H9 (cell line): ENCODE data around the gene PCDH9. TPM values are rescaled to one million over a fixed set of nuclear protein-coding genes. Genes with fewer than 3 reads are reported as not detected.

Experiments used
- DNase-seq: peaks from one replicate; pipeline ENCODE4 v3.0.0-alpha.2; 2017
- H2AFZ ChIP-seq: one replicate; pipeline ENCODE4 v1.6.1; 2013; ENCODE audit warnings: mild to moderate bottlenecking, low read length, control low read depth, moderate library complexity
- H2AK5ac ChIP-seq: 2 replicates; pipeline ENCODE4 v1.6.1; 2013; ENCODE audit warnings: low read length, control low read depth, mixed read lengths; ENCODE audit not compliant: insufficient read length
- H2BK120ac ChIP-seq: one replicate; pipeline ENCODE4 v1.6.1; 2013; ENCODE audit warnings: low read depth, mild to moderate bottlenecking, low read length, control low read depth, inconsistent platforms; ENCODE audit not compliant: poor library complexity, severe bottlenecking
- H2BK12ac ChIP-seq: 2 replicates; pipeline ENCODE4 v1.6.1; 2013; ENCODE audit warnings: low read length, control low read depth, mixed read lengths, low read depth; ENCODE audit not compliant: insufficient read length
- H2BK15ac ChIP-seq: 2 replicates; pipeline ENCODE4 v1.6.1; 2013; ENCODE audit warnings: low read depth, low read length, control low read depth
- H2BK20ac ChIP-seq: one replicate; pipeline ENCODE4 v1.6.1; 2013; ENCODE audit warnings: low read depth, mild to moderate bottlenecking, low read length, control low read depth, inconsistent platforms; ENCODE audit not compliant: poor library complexity, severe bottlenecking
- H2BK5ac ChIP-seq: 2 replicates; pipeline ENCODE4 v1.6.1; 2013; ENCODE audit warnings: low read length, control low read depth, mixed read lengths; ENCODE audit not compliant: insufficient read length
- H3K14ac ChIP-seq: 2 replicates; pipeline ENCODE4 v1.6.1; 2013; ENCODE audit warnings: low read length, control low read depth; ENCODE audit not compliant: insufficient read depth
- H3K18ac ChIP-seq: 2 replicates; pipeline ENCODE4 v1.6.1; 2013; ENCODE audit warnings: low read depth, mild to moderate bottlenecking, mixed read lengths, low read length, control low read depth; ENCODE audit not compliant: insufficient read length
- H3K23ac ChIP-seq: 2 replicates; pipeline ENCODE4 v1.6.1; 2013; ENCODE audit warnings: low read length, control low read depth, mixed read lengths, low read depth; ENCODE audit not compliant: insufficient read length
- H3K23me2 ChIP-seq: 2 replicates; pipeline ENCODE4 v1.6.1; 2013; ENCODE audit warnings: low read depth, mild to moderate bottlenecking, mixed read lengths, low read length, control low read depth; ENCODE audit not compliant: insufficient read length, poor library complexity, severe bottlenecking
- H3K27ac ChIP-seq: 2 replicates; pipeline ENCODE4 v1.5.1; 2013; ENCODE audit warnings: low read length, control low read depth, mixed read lengths, low read depth; ENCODE audit not compliant: insufficient read length
- H3K27me3 ChIP-seq: 2 replicates; pipeline ENCODE4 v1.6.1; 2013; ENCODE audit warnings: low read length, control low read depth, inconsistent platforms; ENCODE audit not compliant: insufficient read depth
- H3K4ac ChIP-seq: 2 replicates; pipeline ENCODE4 v1.6.1; 2013; ENCODE audit warnings: low read depth, mild to moderate bottlenecking, control low read depth, inconsistent platforms, low read length, moderate library complexity
- H3K4me1 ChIP-seq: 2 replicates; pipeline ENCODE4 v1.6.1; 2013; ENCODE audit warnings: low read length, control low read depth, inconsistent platforms; ENCODE audit not compliant: insufficient read depth
- H3K4me2 ChIP-seq: 2 replicates; pipeline ENCODE4 v1.6.1; 2013; ENCODE audit warnings: low read length, control low read depth, mixed read lengths; ENCODE audit not compliant: insufficient read length, insufficient read depth
- H3K56ac ChIP-seq: 2 replicates; pipeline ENCODE4 v1.6.1; 2013; ENCODE audit warnings: low read depth, mild to moderate bottlenecking, mixed read lengths, low read length, control low read depth; ENCODE audit not compliant: insufficient read length
- H3K79me1 ChIP-seq: 2 replicates; pipeline ENCODE4 v1.6.1; 2013; ENCODE audit warnings: low read depth, mild to moderate bottlenecking, moderate library complexity, low read length, control low read depth, inconsistent platforms; ENCODE audit not compliant: insufficient read depth, poor library complexity, severe bottlenecking
- H3K79me2 ChIP-seq: 2 replicates; pipeline ENCODE4 v1.6.1; 2013; ENCODE audit warnings: low read length, control low read depth, inconsistent platforms; ENCODE audit not compliant: insufficient read depth
- H3K9ac ChIP-seq: 2 replicates; pipeline ENCODE4 v1.6.1; 2013; ENCODE audit warnings: low read length, control low read depth, mixed read lengths; ENCODE audit not compliant: insufficient read length; ENCODE audit errors: extremely low read depth
- H3K9me3 ChIP-seq: one replicate; pipeline ENCODE4 v1.6.1; 2013; ENCODE audit warnings: low read depth, low read length, inconsistent platforms; ENCODE audit not compliant: control insufficient read depth
- H3T11ph ChIP-seq: one replicate; pipeline ENCODE4 v1.6.1; 2013; ENCODE audit warnings: mild to moderate bottlenecking, low read length, control low read depth, inconsistent platforms
- H4K20me1 ChIP-seq: one replicate; pipeline ENCODE4 v1.6.1; 2013; ENCODE audit not compliant: control insufficient read depth, insufficient read length, insufficient read depth
- H4K5ac ChIP-seq: 2 replicates; pipeline ENCODE4 v1.6.1; 2013; ENCODE audit warnings: low read depth, mild to moderate bottlenecking, mixed read lengths, low read length, control low read depth; ENCODE audit not compliant: insufficient read length
- H4K8ac ChIP-seq: replicated peaks from 2 replicates; pipeline ENCODE4 v1.6.1; 2013; ENCODE audit warnings: low read length, control low read depth, mixed read lengths, low read depth; ENCODE audit not compliant: insufficient read length
- H4K91ac ChIP-seq: 2 replicates; pipeline ENCODE4 v1.6.1; 2013; ENCODE audit warnings: low read depth, mild to moderate bottlenecking, moderate library complexity, mixed read lengths, low read length, control low read depth; ENCODE audit not compliant: insufficient read length
- H3K27ac Mint-ChIP-seq, 3 experiments: 2 replicates in 2 of 3; 3 replicates in 1 of 3; pipeline ENCODE4 v1.8.0; 2020 to 2021; ENCODE audit warnings: mixed read lengths in 3 of 3, mild to moderate bottlenecking in 1 of 3, moderate library complexity in 1 of 3
- H3K27me3 Mint-ChIP-seq: 2 replicates; pipeline ENCODE4 v1.8.0; 2021; ENCODE audit warnings: low read depth, mild to moderate bottlenecking, moderate library complexity, mixed read lengths
- H3K36me3 Mint-ChIP-seq, 3 experiments: 2 replicates in 2 of 3; 3 replicates in 1 of 3; pipeline ENCODE4 v1.8.0; 2020 to 2021; ENCODE audit warnings: low read depth in 3 of 3, mixed read lengths in 3 of 3; ENCODE audit not compliant: insufficient read depth in 1 of 3
- H3K4me1 Mint-ChIP-seq, 2 experiments: 2 replicates each; pipeline ENCODE4 v1.8.0; 2020; ENCODE audit warnings: mixed read lengths in 2 of 2
- H3K4me3 Mint-ChIP-seq, 2 experiments: 2 replicates in 1 of 2; 3 replicates in 1 of 2; pipeline ENCODE4 v1.8.0; 2020 to 2021; ENCODE audit warnings: mild to moderate bottlenecking in 2 of 2, mixed read lengths in 2 of 2, moderate library complexity in 1 of 2
- H3K9me3 Mint-ChIP-seq, 2 experiments: 2 replicates in 1 of 2; 3 replicates in 1 of 2; pipeline ENCODE4 v1.8.0; 2020; ENCODE audit warnings: mild to moderate bottlenecking in 2 of 2, mixed read lengths in 2 of 2, moderate library complexity in 1 of 2
- WGBS: extraction: QIAGEN DNeasy Blood & Tissue Kit; methylation state at CpG from one replicate; pipeline ENCODE4 v1.1.7; 2013; ENCODE audit warnings: missing lambda C conversion rate, low lambda C conversion rate, mixed read lengths; ENCODE audit not compliant: insufficient read length; ENCODE audit errors: extremely low coverage; 5-methylcytosine and 5-hydroxymethylcytosine counted together
- total RNA-seq: library from RNA; stranded (reverse); gene quantifications from 2 replicates; pipeline ENCODE4 v1.2.1, GENCODE V29; 2021
- TF ChIP-seq, protein P1 (sequence below): fragments of 200-600 bp; sonication (generic); conservative IDR thresholded peaks from 3 replicates; pipeline ENCODE4 v1.8.0; 2021; ENCODE audit warnings: antibody characterized with exemption, mild to moderate bottlenecking

PCDH9 gene
- total RNA-seq, 1 experiment from 2014 or later: 0.11 TPM

DNA sequence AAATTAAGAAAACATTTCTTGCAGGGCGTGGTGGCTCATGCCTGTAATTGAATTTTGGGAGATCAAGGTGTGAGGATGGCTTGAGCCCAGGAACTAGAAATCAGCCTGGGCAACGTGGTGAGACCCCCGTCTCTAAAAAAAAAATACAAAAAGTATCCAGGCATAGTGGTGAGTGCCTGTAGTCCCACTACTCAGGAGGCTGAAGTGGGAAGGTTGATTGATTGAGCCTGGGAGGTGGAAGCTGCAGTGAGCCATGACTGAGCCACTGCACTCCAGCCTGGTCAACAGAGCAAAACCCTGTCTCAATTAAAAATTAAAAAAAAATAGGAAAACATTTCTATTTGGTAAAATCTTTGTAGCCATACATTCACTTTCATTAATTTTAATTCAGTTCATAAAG, 526.5 kb downstream of the PCDH9 start:
- no peak overlapping the region for H2AK5ac ChIP-seq
- no peak overlapping the region for H2BK20ac ChIP-seq
- no peak overlapping the region for H3K23ac ChIP-seq
- no peak overlapping the region for H2BK120ac ChIP-seq
- no peaks in the 10 kb centered on the region for H3K9me3 ChIP-seq
- H3K4me1 ChIP-seq: no peaks in the 10 kb centered on the region
- H3K4ac ChIP-seq: no peak overlapping the region
- no peak overlapping the region for H2BK15ac ChIP-seq
- H3K79me1 ChIP-seq: no peaks in the 10 kb centered on the region
- H3T11ph ChIP-seq: no peak overlapping the region
- no peak overlapping the region for H3K56ac ChIP-seq
- H3K9ac ChIP-seq: no peak overlapping the region
- no peak for DNase-seq
- H3K23me2 ChIP-seq: no peaks in the 10 kb centered on the region
- Mint-ChIP-seq H3K4me3 (no peak overlapping the region), H3K4me1 (no peaks in the 10 kb centered on the region), H3K27ac (no peak overlapping the region), H3K27me3 (no peaks in the 10 kb centered on the region), H3K9me3 (no peaks in the 10 kb centered on the region), H3K36me3 (no peaks in the 10 kb centered on the region)
- no CpG with 5 or more reads among the region's 3 CpGs for WGBS
- H4K5ac ChIP-seq: no peak overlapping the region
- TF ChIP-seq, protein P1, sequence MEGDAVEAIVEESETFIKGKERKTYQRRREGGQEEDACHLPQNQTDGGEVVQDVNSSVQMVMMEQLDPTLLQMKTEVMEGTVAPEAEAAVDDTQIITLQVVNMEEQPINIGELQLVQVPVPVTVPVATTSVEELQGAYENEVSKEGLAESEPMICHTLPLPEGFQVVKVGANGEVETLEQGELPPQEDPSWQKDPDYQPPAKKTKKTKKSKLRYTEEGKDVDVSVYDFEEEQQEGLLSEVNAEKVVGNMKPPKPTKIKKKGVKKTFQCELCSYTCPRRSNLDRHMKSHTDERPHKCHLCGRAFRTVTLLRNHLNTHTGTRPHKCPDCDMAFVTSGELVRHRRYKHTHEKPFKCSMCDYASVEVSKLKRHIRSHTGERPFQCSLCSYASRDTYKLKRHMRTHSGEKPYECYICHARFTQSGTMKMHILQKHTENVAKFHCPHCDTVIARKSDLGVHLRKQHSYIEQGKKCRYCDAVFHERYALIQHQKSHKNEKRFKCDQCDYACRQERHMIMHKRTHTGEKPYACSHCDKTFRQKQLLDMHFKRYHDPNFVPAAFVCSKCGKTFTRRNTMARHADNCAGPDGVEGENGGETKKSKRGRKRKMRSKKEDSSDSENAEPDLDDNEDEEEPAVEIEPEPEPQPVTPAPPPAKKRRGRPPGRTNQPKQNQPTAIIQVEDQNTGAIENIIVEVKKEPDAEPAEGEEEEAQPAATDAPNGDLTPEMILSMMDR: no peak
- H2AFZ ChIP-seq: no peak overlapping the region
- no peak overlapping the region for H3K18ac ChIP-seq
- no peak overlapping the region for H4K8ac ChIP-seq
- H3K4me2 ChIP-seq: no peak overlapping the region
- H3K14ac ChIP-seq: no peak overlapping the region
- H2BK12ac ChIP-seq: no peak overlapping the region
- no peaks in the 10 kb centered on the region for H3K79me2 ChIP-seq
- H3K27ac ChIP-seq: no peak overlapping the region
- H2BK5ac ChIP-seq: no peak overlapping the region
- no peak overlapping the region for H4K91ac ChIP-seq
- H3K27me3 ChIP-seq: no peaks in the 10 kb centered on the region
- no peaks in the 10 kb centered on the region for H4K20me1 ChIP-seq
